Sigmoid colon (tissue), 7 donors: ENCODE results near the gene CIDEA. TPM values are rescaled to one million over a fixed set of nuclear protein-coding genes. Genes with fewer than 3 reads are reported as not detected.

Experiments
- DNase-seq: peaks from one replicate; pipeline ENCODE4 v3.0.0-alpha.2; 2019
- H3K27ac ChIP-seq, 4 donors: fragments of 200-600 bp; sonication (generic); one replicate each; pipeline ENCODE4 v1.5.1; 2016 to 2019; ENCODE audit warnings: mild to moderate bottlenecking in 1 of 4
- H3K27me3 ChIP-seq, 3 donors: fragments of 200-600 bp; sonication (generic); one replicate each; pipeline ENCODE4 v1.5.1; 2019; ENCODE audit warnings: mild to moderate bottlenecking in 1 of 3
- H3K36me3 ChIP-seq, 4 donors: fragments of 200-600 bp; sonication (generic); one replicate each; pipeline ENCODE4 v1.5.1; 2016 to 2019
- H3K4me1 ChIP-seq, 4 donors: fragments of 200-600 bp; sonication (generic); one replicate each; pipeline ENCODE4 v1.5.1; 2017 to 2019
- H3K4me3 ChIP-seq, 4 donors: fragments of 200-600 bp; sonication (generic); one replicate each; pipeline ENCODE4 v1.5.1; 2017 to 2019; ENCODE audit warnings: mild to moderate bottlenecking in 2 of 4, moderate library complexity in 1 of 4
- H3K9me3 ChIP-seq, 4 donors: fragments of 200-600 bp in 3 of 4; sonication (generic) in 3 of 4; one replicate each; pipeline versions ENCODE4 v1.5.1 to v1.6.1; 2013 to 2019
- EP300 ChIP-seq, 4 donors: sonication (generic); formaldehyde crosslinking; IDR thresholded peaks; one replicate each; pipeline ENCODE4 v1.6.1; 2017; ENCODE audit warnings: antibody characterized with exemption in 4 of 4
- POLR2A ChIP-seq, 2 donors: fragments of 450-650 bp; IDR thresholded peaks; one replicate each; pipeline ENCODE4 v1.6.1; 2016; ENCODE audit warnings: antibody characterized with exemption in 2 of 2, mild to moderate bottlenecking in 2 of 2, moderate library complexity in 2 of 2
- POLR2AphosphoS5 ChIP-seq, 4 donors: sonication (generic); formaldehyde crosslinking; IDR thresholded peaks; one replicate each; pipeline ENCODE4 v1.6.1; 2017; ENCODE audit warnings: antibody characterized with exemption in 4 of 4
- WGBS, 2 donors: extraction: QIAGEN DNeasy Blood & Tissue Kit; methylation state at CpG; one replicate each; pipeline ENCODE4 v1.1.7; 2013; 5-methylcytosine and 5-hydroxymethylcytosine counted together
- intact Hi-C: fragments of 100-400 bp; cut with DNase I; formaldehyde crosslinking; loops from one replicate; pipeline ENCODE4 v1.15.1; 2023
- polyA plus RNA-seq, 3 donors: library from polyadenylated mRNA; stranded (reverse); fragments of 200-250 nt; gene quantifications; one replicate each; pipeline ENCODE4 v1.2.3, GENCODE V29; 2013
- total RNA-seq, 4 donors: library from RNA; depleted of rRNA; stranded (reverse); fragments of >200 nt; gene quantifications; one replicate each; pipeline ENCODE4 v1.1.0, GENCODE V29; 2016
- TF ChIP-seq, protein P1 (sequence below), 4 experiments: fragments of 450-650 bp in 3 of 4; fragments of 200-600 bp in 1 of 4; IDR thresholded peaks; one replicate each; pipeline ENCODE4 v1.5.1; 2016 to 2019; ENCODE audit warnings: antibody characterized with exemption in 4 of 4, mild to moderate bottlenecking in 3 of 4, moderate library complexity in 2 of 4
- donor health status: healthy with polysubstance abuse.
- donor health status: Bipolar disorder and iron deficiency.
- donor health status: healthy.

Gene CIDEA
- total and polyA plus RNA-seq, 7 donors, result 4.2 to 17.8 TPM; not detected in 5

- H3K9me3 ChIP-seq, result peaks cover 0 to 5% (median 1%) of the 10 kb centered on the region in 4 donors
- H3K36me3 ChIP-seq, result peaks cover 8 to 34% (median 17%) of the 10 kb centered on the region in 4 donors
- TF ChIP-seq POLR2AphosphoS5 (IDR thresholded peaks at IDR 0.05) (peak in 2 of 4 donors; percentile 40 to 59), POLR2A (IDR thresholded peaks at IDR 0.05) (no peak), EP300 (IDR thresholded peaks at IDR 0.05) (no peak)
- peak overlapping the region; percentile 74 to 100 (median 94) for H3K27ac ChIP-seq
- WGBS, 2 donors, result 66 to 82% methylated on average over 10 of the region's 10 CpGs
- intact Hi-C loops, result no loop called here
- no peaks in the 10 kb centered on the region for H3K27me3 ChIP-seq
- peak; percentile 69 for DNase-seq
- H3K4me1 ChIP-seq, result peaks cover 0 to 75% (median 68%) of the 10 kb centered on the region in 4 donors
- no peak overlapping the region for H3K4me3 ChIP-seq
Observed at GRCh38 chr18:12315490-12315889, 61.3 kb downstream of the CIDEA start.

DNA sequence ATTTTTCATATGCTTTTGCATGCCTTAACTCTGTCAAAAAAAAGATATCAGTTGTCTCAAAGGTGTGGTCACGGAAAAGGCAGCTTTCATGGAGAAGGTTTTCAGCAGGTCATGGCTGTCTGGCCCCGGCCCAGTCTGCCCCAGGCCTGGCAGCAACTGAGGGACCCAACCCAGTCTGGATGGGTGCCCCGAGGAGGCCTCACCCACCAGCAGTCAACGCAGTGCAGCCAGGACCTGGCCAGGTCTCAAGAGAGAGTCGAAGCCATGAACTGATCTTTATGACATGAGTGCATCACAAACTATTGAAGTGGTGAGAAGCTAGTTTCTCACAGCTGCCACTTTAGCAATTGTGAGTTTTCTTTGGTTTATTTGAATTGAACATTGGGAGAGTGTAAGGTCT is 61.8 kb downstream of the CIDEA start:
- Histone ChIP-seq H3K4me3 (no peak overlapping the region), H3K36me3 (peaks cover 8 to 34% (median 16%) of the 10 kb centered on the region in 4 donors), H3K27ac (peak overlapping the region; percentile 74 to 100 (median 94)), H3K27me3 (no peaks in the 10 kb centered on the region), H3K4me1 (peaks cover 0 to 73% (median 66%) of the 10 kb centered on the region in 4 donors), H3K9me3 (peaks cover 0 to 5% (median 1%) of the 10 kb centered on the region in 4 donors)
- WGBS, 2 donors, result 29 to 51% methylated on average over 5 of the region's 5 CpGs
- peak; percentile 64 for DNase-seq
- TF ChIP-seq POLR2A (IDR thresholded peaks at IDR 0.05), result no peak
- no peak for TF ChIP-seq EP300 (IDR thresholded peaks at IDR 0.05)
- no peak for TF ChIP-seq POLR2AphosphoS5 (IDR thresholded peaks at IDR 0.05)
- TF ChIP-seq, protein P1, sequence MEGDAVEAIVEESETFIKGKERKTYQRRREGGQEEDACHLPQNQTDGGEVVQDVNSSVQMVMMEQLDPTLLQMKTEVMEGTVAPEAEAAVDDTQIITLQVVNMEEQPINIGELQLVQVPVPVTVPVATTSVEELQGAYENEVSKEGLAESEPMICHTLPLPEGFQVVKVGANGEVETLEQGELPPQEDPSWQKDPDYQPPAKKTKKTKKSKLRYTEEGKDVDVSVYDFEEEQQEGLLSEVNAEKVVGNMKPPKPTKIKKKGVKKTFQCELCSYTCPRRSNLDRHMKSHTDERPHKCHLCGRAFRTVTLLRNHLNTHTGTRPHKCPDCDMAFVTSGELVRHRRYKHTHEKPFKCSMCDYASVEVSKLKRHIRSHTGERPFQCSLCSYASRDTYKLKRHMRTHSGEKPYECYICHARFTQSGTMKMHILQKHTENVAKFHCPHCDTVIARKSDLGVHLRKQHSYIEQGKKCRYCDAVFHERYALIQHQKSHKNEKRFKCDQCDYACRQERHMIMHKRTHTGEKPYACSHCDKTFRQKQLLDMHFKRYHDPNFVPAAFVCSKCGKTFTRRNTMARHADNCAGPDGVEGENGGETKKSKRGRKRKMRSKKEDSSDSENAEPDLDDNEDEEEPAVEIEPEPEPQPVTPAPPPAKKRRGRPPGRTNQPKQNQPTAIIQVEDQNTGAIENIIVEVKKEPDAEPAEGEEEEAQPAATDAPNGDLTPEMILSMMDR (IDR thresholded peaks at IDR 0.05), result no peak
- intact Hi-C loops, result no loop called here

DNA sequence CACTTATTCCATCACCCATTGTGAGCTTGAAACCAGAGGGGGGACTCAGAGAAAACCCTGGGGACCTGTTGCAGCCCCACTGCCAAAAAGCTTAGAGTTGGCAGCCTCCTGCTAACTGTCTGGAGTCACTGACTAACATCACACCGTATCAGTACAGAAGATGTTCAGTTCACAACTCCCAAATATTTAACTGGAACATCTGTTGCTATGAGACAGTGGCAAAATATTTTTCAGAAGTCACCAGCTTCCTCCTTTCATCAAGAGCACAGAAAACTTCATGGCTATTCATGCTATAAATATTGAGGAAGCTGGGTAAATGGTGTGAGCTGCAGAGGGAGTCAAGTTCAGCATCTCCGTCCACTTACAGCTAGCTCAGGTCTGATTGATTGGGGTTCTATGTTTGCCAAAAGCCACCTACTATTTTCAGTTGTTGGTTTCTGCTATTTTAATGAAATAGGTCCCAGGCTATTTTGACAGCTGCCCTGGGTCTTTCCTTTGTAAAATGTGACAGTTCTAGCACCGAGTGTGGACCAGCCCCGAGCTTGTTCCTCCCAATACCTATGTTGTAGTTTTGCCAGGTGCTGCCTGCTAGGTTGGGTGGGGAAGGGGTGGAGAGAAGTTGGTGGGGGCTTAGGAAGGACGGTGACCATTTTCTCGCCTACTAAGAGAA is 63.6 kb downstream of the CIDEA start:
- Histone ChIP-seq H3K36me3 (peaks cover 0 to 36% (median 2%) of the 10 kb centered on the region in 4 donors), H3K4me1 (peaks cover 0 to 76% (median 65%) of the 10 kb centered on the region in 4 donors), H3K4me3 (no peak overlapping the region), H3K27me3 (no peaks in the 10 kb centered on the region), H3K27ac (peak overlapping the region; percentile 74 to 100 (median 94)), H3K9me3 (no peaks in the 10 kb centered on the region)
- intact Hi-C loops, result no loop called here
- WGBS, 2 donors, result 29 to 33% methylated on average over 6 of the region's 6 CpGs
- no peak for DNase-seq
- TF ChIP-seq EP300 (IDR thresholded peaks at IDR 0.05), result peak in 2 of 4 donors; percentile 20 to 42
- TF ChIP-seq POLR2AphosphoS5 (IDR thresholded peaks at IDR 0.05), result peak in 3 of 4 donors; percentile 54 to 65 (median 58)
- TF ChIP-seq POLR2A (IDR thresholded peaks at IDR 0.05), result no peak

DNA sequence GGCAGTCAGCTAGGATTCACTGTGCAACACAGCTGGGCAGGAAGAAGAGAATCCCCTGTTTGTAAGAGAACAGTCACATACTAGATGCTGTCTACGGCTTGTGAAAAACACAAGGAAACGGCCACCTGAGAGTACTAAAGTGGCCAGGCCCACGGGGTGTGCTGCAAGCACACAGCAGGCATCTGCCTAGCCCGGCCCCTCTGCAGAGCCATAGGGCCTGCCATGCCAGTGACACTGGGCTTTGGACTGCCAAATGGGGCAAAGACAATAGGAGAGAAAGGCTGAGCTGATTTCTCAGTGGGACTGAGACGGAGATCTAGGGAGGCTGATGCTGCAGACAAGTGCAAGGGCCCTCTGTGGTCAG is 64.2 kb downstream of the CIDEA start:
- no peaks in the 10 kb centered on the region for H3K27me3 ChIP-seq
- intact Hi-C loops, result no loop called here
- 21 to 35% methylated on average over 5 of the region's 5 CpGs for WGBS, 2 donors
- no peak overlapping the region for H3K4me3 ChIP-seq
- peaks cover 0 to 73% (median 63%) of the 10 kb centered on the region in 4 donors for H3K4me1 ChIP-seq
- H3K36me3 ChIP-seq, result peaks cover 0 to 38% (median 5%) of the 10 kb centered on the region in 4 donors
- DNase-seq, result peak; percentile 72
- TF ChIP-seq, protein P1 (IDR thresholded peaks at IDR 0.05), result no peak
- TF ChIP-seq POLR2A (IDR thresholded peaks at IDR 0.05), result no peak
- peak in 1 of 4 donors; percentile 11 for TF ChIP-seq POLR2AphosphoS5 (IDR thresholded peaks at IDR 0.05)
- TF ChIP-seq EP300 (IDR thresholded peaks at IDR 0.05), result no peak
- peak overlapping the region; percentile 74 to 100 (median 94) for H3K27ac ChIP-seq
- no peaks in the 10 kb centered on the region for H3K9me3 ChIP-seq

GRCh38 chr18:12318857-12319256 is 64.7 kb downstream of the CIDEA start:
- no peak for TF ChIP-seq POLR2A (IDR thresholded peaks at IDR 0.05)
- TF ChIP-seq POLR2AphosphoS5 (IDR thresholded peaks at IDR 0.05), result no peak
- TF ChIP-seq, protein P1 (IDR thresholded peaks at IDR 0.05), result no peak
- no peak for TF ChIP-seq EP300 (IDR thresholded peaks at IDR 0.05)
- H3K4me1 ChIP-seq, result peaks cover 0 to 68% (median 57%) of the 10 kb centered on the region in 4 donors
- WGBS, 2 donors, result 74 to 75% methylated on average over 4 to 5 of the region's 5 CpGs
- H3K36me3 ChIP-seq, result peaks cover 0 to 37% (median 7%) of the 10 kb centered on the region in 4 donors
- intact Hi-C loops, result no loop called here
- H3K27me3 ChIP-seq, result no peaks in the 10 kb centered on the region
- H3K9me3 ChIP-seq, result no peaks in the 10 kb centered on the region
- no peak for DNase-seq
- no peak overlapping the region for H3K4me3 ChIP-seq
- H3K27ac ChIP-seq, result peak overlapping the region; percentile 74 to 100 (median 94)
